GM21360 (cell line): Measurements from ENCODE around the gene MACROH2A1.

ENCODE experiments used
- ATAC-seq: cut with Tn5 transposase; IDR thresholded peaks from one replicate; pipeline ENCODE4 v1.9.1; 2021; ENCODE audit warnings: mild to moderate bottlenecking, moderate library complexity; ENCODE audit not compliant: unreplicated experiment

Gene MACROH2A1

GRCh38 chr5:135296900-135297816 lies 101.9 kb downstream of the MACROH2A1 start:
- ATAC-seq: no peak

- ATAC-seq: no peak
Observed at GRCh38 chr5:135295852-135296251, 103.2 kb downstream of the MACROH2A1 start.

GRCh38 chr5:135294793-135295192 lies 104.2 kb downstream of the MACROH2A1 start:
- ATAC-seq: no peak

- ATAC-seq: no peak
Observed at GRCh38 chr5:135289651-135290050, 109.4 kb downstream of the MACROH2A1 start.

GRCh38 chr5:135287551-135287950 lies 111.5 kb downstream of the MACROH2A1 start:
- ATAC-seq: no peak
